GM13977 (cell line): ENCODE data around the gene ADAMTSL3.

Experiments used
- DNase-seq: peaks from one replicate; pipeline ENCODE4 v3.0.0; 2012; ENCODE audit warnings: low spot score
- in situ Hi-C: fragments of 300-500 bp; cut with MboI; formaldehyde crosslinking; loops from one replicate; pipeline ENCODE4 v1.12.0; 2022; ENCODE audit warnings: low sequenced_read_pairs, low pct_unique_long_range_greater_than_20kb, mixed read lengths, inconsistent platforms; ENCODE audit not compliant: unreplicated experiment
- TF ChIP-seq, protein P1 (sequence below): IDR thresholded peaks from 2 replicates; pipeline ENCODE4 v1.5.1; 2012; ENCODE audit warnings: mild to moderate bottlenecking, control low read depth; ENCODE audit not compliant: insufficient read depth; ENCODE audit errors: extremely low read depth, missing control alignments

The ADAMTSL3 gene

DNA sequence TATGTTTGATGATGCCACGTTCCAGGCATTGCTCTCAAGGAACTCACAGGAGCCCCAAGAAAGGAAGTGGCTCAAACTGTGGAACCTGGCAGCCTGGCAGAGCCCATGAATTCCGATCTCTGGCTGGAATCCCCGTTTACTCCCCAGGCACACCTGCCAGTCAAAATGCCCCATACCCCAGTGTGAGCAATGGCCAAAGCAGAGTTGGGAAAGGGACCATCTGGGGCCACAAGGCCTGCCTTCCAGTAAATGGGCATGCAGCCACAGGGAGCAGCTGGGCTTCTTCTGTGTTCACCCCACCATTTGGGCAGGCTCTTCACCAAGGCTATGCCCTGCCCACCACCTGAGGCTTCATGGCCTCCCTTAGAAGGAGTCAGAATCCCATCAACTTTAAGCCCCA, 324.7 kb downstream of the ADAMTSL3 start:
- TF ChIP-seq, protein P1, sequence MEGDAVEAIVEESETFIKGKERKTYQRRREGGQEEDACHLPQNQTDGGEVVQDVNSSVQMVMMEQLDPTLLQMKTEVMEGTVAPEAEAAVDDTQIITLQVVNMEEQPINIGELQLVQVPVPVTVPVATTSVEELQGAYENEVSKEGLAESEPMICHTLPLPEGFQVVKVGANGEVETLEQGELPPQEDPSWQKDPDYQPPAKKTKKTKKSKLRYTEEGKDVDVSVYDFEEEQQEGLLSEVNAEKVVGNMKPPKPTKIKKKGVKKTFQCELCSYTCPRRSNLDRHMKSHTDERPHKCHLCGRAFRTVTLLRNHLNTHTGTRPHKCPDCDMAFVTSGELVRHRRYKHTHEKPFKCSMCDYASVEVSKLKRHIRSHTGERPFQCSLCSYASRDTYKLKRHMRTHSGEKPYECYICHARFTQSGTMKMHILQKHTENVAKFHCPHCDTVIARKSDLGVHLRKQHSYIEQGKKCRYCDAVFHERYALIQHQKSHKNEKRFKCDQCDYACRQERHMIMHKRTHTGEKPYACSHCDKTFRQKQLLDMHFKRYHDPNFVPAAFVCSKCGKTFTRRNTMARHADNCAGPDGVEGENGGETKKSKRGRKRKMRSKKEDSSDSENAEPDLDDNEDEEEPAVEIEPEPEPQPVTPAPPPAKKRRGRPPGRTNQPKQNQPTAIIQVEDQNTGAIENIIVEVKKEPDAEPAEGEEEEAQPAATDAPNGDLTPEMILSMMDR, result no peak
- no peak for DNase-seq
- in situ Hi-C loops, result no loop called here

DNA sequence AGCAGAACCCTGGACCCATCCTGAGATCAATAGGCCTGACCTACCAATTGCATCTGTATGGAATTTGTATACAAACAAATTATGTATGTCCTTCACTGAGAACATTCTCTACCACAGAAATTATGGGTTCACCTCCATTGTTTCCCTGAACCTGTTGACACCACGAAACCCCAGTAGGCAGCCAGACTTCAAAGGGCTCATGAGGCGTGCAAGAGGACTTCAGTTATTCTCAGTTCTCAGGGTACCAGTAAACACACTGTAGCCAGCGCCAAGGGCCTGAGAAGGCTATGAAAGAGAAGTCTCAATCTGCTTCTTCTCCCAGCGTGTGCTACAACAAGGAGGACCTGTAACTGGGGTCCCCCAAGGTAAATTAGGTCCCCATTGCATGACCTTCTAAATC, 326.7 kb downstream of the ADAMTSL3 start:
- in situ Hi-C loops, result no loop called here
- TF ChIP-seq, protein P1, result no peak
- no peak for DNase-seq

DNA sequence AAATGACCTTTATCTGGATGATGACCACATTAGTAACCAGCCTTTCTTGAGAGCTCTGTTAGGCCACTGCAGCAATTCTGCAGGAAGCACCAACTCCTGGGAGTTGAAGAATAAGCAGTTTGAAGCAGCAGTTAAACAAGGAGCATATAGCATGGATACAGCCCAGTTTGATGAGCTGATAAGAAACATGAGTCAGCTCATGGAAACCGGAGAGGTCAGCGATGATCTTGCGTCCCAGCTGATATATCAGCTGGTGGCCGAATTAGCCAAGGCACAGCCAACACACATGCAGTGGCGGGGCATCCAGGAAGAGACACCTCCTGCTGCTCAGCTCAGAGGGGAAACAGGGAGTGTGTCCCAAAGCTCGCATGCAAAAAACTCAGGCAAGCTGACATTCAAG, 328.8 kb downstream of the ADAMTSL3 start:
- TF ChIP-seq, protein P1, result no peak
- DNase-seq, result no peak
- in situ Hi-C loops, result no loop called here

DNA sequence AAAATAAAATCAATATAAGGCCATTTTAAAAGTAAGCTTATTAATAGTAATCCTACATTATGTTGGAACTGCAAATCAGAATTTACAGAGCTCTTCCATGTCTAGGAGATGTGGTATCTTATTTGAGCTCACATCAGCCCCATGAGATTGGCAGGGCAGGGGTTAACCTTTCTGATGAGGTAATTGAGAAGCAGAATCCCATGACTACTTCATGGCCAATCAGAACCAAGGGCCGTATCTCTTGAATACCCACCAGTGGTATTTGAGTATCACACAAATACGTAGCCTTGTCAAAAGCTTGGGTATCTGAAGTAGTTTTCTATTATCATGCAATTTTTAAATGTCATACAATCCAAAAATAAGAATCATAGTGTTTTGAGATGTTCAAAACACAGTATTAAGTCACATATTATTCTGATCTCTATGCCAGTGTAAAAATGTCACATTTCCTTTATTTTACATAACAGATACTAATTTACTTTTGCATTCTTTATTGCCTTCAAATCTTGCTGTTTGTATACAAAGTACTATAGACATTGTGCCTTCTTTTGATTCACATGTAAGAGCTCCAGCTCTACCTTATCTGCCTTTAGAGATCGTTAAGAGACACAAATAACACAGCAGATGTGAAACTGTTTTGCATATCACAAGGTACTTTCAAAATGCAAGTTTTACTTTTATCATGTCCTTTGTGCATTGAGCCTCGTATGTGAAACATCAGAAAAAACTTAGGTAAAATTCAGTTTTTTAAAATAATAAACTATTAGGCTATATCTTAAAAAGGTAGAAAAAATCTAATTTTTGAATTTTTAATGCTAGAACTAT, 329.9 kb downstream of the ADAMTSL3 start:
- peak; percentile 49 for DNase-seq
- in situ Hi-C loops, result no loop called here
- TF ChIP-seq, protein P1, result no peak

DNA sequence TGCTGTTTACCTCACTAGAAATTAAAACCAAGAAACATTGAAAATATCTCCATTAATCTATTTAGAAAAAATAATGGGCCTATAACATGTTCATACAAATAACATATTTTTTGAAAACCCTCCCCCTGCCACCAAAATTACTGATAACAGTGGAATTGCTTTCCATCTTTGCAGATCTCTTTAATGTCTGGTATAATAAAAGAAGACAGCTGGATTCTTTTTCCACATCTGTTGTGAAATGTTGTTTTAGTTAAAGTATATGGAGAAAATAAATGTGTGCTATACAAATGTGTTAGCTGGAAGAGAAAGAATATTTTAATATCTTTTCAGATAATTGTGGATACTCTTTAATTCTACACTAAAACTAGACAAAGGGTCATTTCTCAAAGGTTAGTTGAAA, 330.7 kb downstream of the ADAMTSL3 start:
- in situ Hi-C loops, result no loop called here
- no peak for DNase-seq
- TF ChIP-seq, protein P1, result no peak

DNA sequence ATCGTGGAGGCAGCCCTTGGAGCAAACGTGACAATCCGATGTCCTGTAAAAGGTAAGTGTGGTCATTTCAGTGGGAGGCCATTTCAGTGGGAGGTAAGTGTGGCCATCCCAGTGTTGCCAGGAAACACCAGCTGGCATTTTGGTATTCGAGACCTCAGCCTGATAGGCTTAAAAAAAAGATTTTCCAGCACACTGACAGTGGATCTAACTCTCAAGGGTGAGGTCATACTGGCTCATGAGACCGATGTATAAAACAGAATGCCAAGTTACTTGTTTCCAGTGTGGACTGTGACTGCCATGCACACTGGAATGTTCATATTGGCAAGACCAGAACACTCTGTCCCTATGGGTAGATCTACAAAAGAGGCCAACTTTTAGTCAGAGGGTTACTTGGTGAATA, 337.2 kb downstream of the ADAMTSL3 start:
- DNase-seq, result no peak
- in situ Hi-C loops, result no loop called here
- TF ChIP-seq, protein P1, result no peak
